AG08396 (cell line): ENCODE measurements around the gene ZNF138.
"Not testable (repeated sequence)": the region's sequence is repeated elsewhere in the genome, so short reads cannot be mapped to it uniquely, and the experiment has no call there.

Experiments used
- DNase-seq: peaks from one replicate; pipeline ENCODE4 v3.0.0; 2012; ENCODE audit warnings: low spot score, mixed read lengths

Gene ZNF138

GRCh38 chr7:64794171-64794844 is at the start of gene ZNF138:
ZNF138 (plus strand) TSS chr7:64794428; CDS start chr7:64794569, 141 bp downstream.
- peak; percentile 97 for DNase-seq

- no peak for DNase-seq
Observed at GRCh38 chr7:64744680-64745079, 49.5 kb upstream of the ZNF138 start.

GRCh38 chr7:64747802-64748201 is 46.4 kb upstream of the ZNF138 start:
- no peak for DNase-seq

GRCh38 chr7:64753032-64753431 is 41.2 kb upstream of the ZNF138 start:
- no peak for DNase-seq

GRCh38 chr7:64755865-64756264 is 38.4 kb upstream of the ZNF138 start:
- DNase-seq = no peak

- no peak for DNase-seq
Observed at GRCh38 chr7:64758151-64758550, 36.1 kb upstream of the ZNF138 start.

GRCh38 chr7:64768824-64769223 is 25.4 kb upstream of the ZNF138 start:
- DNase-seq = no peak

GRCh38 chr7:64774204-64774842 is 19.9 kb upstream of the ZNF138 start:
- DNase-seq = no peak

GRCh38 chr7:64775289-64775688 is 18.9 kb upstream of the ZNF138 start:
- no peak for DNase-seq

GRCh38 chr7:64784842-64785241 is 9.4 kb upstream of the ZNF138 start:
- not testable (repeated sequence) for DNase-seq

- no peak for DNase-seq
Observed at GRCh38 chr7:64787295-64787694, 6.9 kb upstream of the ZNF138 start.

GRCh38 chr7:64789241-64789640 is 5.0 kb upstream of the ZNF138 start:
- DNase-seq = not testable (repeated sequence)

GRCh38 chr7:64793106-64793755 is 997 bp upstream of the ZNF138 start:
- DNase-seq = no peak

GRCh38 chr7:64795176-64795575 is 948 bp downstream of the ZNF138 start:
- DNase-seq = no peak

GRCh38 chr7:64799169-64799568 is 4.9 kb downstream of the ZNF138 start:
- DNase-seq = not testable (repeated sequence)

GRCh38 chr7:64802699-64803098 is 8.5 kb downstream of the ZNF138 start:
- no peak for DNase-seq

- DNase-seq = no peak
Observed at GRCh38 chr7:64807731-64808365, 13.6 kb downstream of the ZNF138 start.

- DNase-seq = no peak
Observed at GRCh38 chr7:64811767-64812166, 17.5 kb downstream of the ZNF138 start.

GRCh38 chr7:64830926-64831325 is 36.7 kb downstream of the ZNF138 start:
- no peak for DNase-seq

- no peak for DNase-seq
Observed at GRCh38 chr7:64832136-64832535, 37.9 kb downstream of the ZNF138 start.

GRCh38 chr7:64834989-64835388 is 40.8 kb downstream of the ZNF138 start:
- no peak for DNase-seq

GRCh38 chr7:64835856-64836255 is 41.6 kb downstream of the ZNF138 start:
- not testable (repeated sequence) for DNase-seq

- not testable (repeated sequence) for DNase-seq
Observed at GRCh38 chr7:64838051-64838450, 43.8 kb downstream of the ZNF138 start.
